ENCODE results near the gene ZNF335.

The ZNF335 gene

GRCh38 chr20:45971675-45972499 is at the start of gene ZNF335:
TSS of gene ZNF335 (minus strand) at chr20:45972203. CDS start at chr20:45971410, 793 bp downstream.
- TF ChIP-seq EGR1 (IDR thresholded peaks at IDR 0.05) (peak; percentile 97), CEBPB (IDR thresholded peaks at IDR 0.05) (no peak), TAF1 (IDR thresholded peaks at IDR 0.05; ENCODE audit: low read depth) (peak; percentile 83), ZBTB7A (IDR thresholded peaks at IDR 0.05; ENCODE audit: low read depth) (peak; percentile 77; the same call in 1 of the 2 replicates), TEAD4 (IDR thresholded peaks at IDR 0.05) (no peak), YY1 (IDR thresholded peaks at IDR 0.05; ENCODE audit: low read depth) (peak; percentile 89), REST (IDR thresholded peaks at IDR 0.05; ENCODE audit: low read depth) (0 out of 2 replicates have a peak, but pooled peaks have one; percentile 3), MAX (IDR thresholded peaks at IDR 0.05) (peak; percentile 38), TCF12 (IDR thresholded peaks at IDR 0.05; ENCODE audit: low read depth) (no peak; the same call in none of the 2 replicates), RAD21 (IDR thresholded peaks at IDR 0.05; ENCODE audit: low read depth) (no peak), USF1 (IDR thresholded peaks at IDR 0.05) (no peak), CREB1 (IDR thresholded peaks at IDR 0.05; ENCODE audit: low read depth) (peak; percentile 96), EP300 (IDR thresholded peaks at IDR 0.05; ENCODE audit: borderline replicate concordance) (peak; percentile 61; the same call in 1 of the 2 replicates), NFIC (IDR thresholded peaks at IDR 0.05) (peak; percentile 21; the same call in 1 of the 2 replicates), FOXM1 (IDR thresholded peaks at IDR 0.05; ENCODE audit: borderline replicate concordance, low read depth) (no peak)

- TF ChIP-seq USF1 (IDR thresholded peaks at IDR 0.05) (0 out of 2 replicates have a peak, but pooled peaks have one; percentile 11), MAX (IDR thresholded peaks at IDR 0.05) (no peak)
These were observed 48.6 kb upstream of the ZNF335 start for GRCh38 chr20:46020555-46020954.

- no peak for TF ChIP-seq REST (IDR thresholded peaks at IDR 0.05; ENCODE audit: low read depth)
- no peak for TF ChIP-seq USF1 (IDR thresholded peaks at IDR 0.05)
- TF ChIP-seq TCF12 (IDR thresholded peaks at IDR 0.05; ENCODE audit: low read depth) = no peak
- TF ChIP-seq ZBTB7A (IDR thresholded peaks at IDR 0.05; ENCODE audit: low read depth) = no peak
- no peak for TF ChIP-seq EGR1 (IDR thresholded peaks at IDR 0.05)
- TF ChIP-seq RAD21 (IDR thresholded peaks at IDR 0.05; ENCODE audit: low read depth) = no peak
- no peak for TF ChIP-seq MAX (IDR thresholded peaks at IDR 0.05)
- TF ChIP-seq TAF1 (IDR thresholded peaks at IDR 0.05; ENCODE audit: low read depth) = no peak
- TF ChIP-seq NFIC (IDR thresholded peaks at IDR 0.05) = no peak
- no peak for TF ChIP-seq FOXM1 (IDR thresholded peaks at IDR 0.05; ENCODE audit: borderline replicate concordance, low read depth)
- no peak for TF ChIP-seq YY1 (IDR thresholded peaks at IDR 0.05; ENCODE audit: low read depth)
- TF ChIP-seq CREB1 (IDR thresholded peaks at IDR 0.05; ENCODE audit: low read depth) = no peak
- TF ChIP-seq CEBPB (IDR thresholded peaks at IDR 0.05) = no peak
- TF ChIP-seq TEAD4 (IDR thresholded peaks at IDR 0.05) = no peak
- TF ChIP-seq EP300 (IDR thresholded peaks at IDR 0.05; ENCODE audit: borderline replicate concordance) = no peak
These were observed 46.6 kb upstream of the ZNF335 start for GRCh38 chr20:46018611-46019010.

- no peak for TF ChIP-seq NFIC (IDR thresholded peaks at IDR 0.05)
- TF ChIP-seq REST (IDR thresholded peaks at IDR 0.05; ENCODE audit: low read depth) = no peak
- no peak for TF ChIP-seq CREB1 (IDR thresholded peaks at IDR 0.05; ENCODE audit: low read depth)
- TF ChIP-seq RAD21 (IDR thresholded peaks at IDR 0.05; ENCODE audit: low read depth) = no peak
- no peak for TF ChIP-seq MAX (IDR thresholded peaks at IDR 0.05)
- TF ChIP-seq ZBTB7A (IDR thresholded peaks at IDR 0.05; ENCODE audit: low read depth) = no peak
- TF ChIP-seq EP300 (IDR thresholded peaks at IDR 0.05; ENCODE audit: borderline replicate concordance) = no peak
These were observed 46.1 kb upstream of the ZNF335 start for GRCh38 chr20:46018112-46018511.

Data from Ishikawa (cell line).